ENCODE data around the gene NUAK2.

The NUAK2 gene

DNA sequence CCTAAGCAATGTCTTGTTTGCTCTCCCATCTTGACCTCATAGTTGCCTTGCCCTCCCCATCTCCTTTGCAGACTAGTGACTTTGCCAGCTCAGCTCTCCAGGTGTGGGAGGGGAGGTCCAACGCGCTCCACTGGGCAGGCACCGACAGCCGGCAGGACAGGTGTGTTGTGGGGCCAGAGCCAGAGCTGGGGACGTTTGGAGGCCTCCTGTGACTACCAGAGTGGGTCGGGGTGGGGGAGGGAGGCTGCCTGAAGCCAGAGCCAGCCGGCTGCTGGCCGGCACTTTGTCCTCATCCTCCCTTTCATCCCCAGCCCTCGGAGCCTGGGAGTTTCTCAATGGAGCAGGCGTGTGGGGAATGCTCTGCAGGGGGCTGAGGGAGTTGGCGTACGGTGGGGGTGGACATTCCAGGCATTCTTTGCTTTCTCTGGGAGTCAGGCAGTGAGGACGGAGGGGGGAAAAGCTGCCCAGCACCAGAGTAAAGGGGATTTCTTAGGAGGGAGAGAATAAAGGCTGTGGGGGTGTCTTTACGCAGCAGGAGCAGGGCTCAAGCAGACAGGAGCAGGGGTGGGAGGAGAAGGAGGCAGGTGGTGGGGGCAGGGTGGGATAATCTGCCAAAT, 20.2 kb downstream of the NUAK2 start:
- Histone ChIP-seq H3K4me1 (ENCODE audit: control insufficient read depth, insufficient read depth, low read length) (peaks cover 7% of the 10 kb centered on the region), H3K9me3 (ENCODE audit: control insufficient read depth, insufficient read depth, low read depth, low read length) (no peaks in the 10 kb centered on the region), H3K4me3 (ENCODE audit: low read depth, low read length) (peak overlapping the region; percentile 21), H3K27ac (ENCODE audit: extremely low read depth, low read depth, low read length) (peak overlapping the region; percentile 22; the same call in 1 of the 2 replicates), H3K36me3 (ENCODE audit: control insufficient read depth in 2 of 2, insufficient read depth in 1 of 2, low read length in 2 of 2) (peaks cover 0 to 28% of the 10 kb centered on the region in 2 experiments; a peak in 2 of 3 replicates)
- ChIA-PET POLR2A (interaction anchor here (0.6 to 1.9 kb wide), 8 partner anchors 13 to 38 kb away, joined by 3 to 10 read pairs (median 6); partner anchors contain the start of gene NUAK2), CTCF (interaction anchor here (0.5 to 3.6 kb wide), 5 partner anchors 9 to 45 kb away, joined by 3 to 18 read pairs (median 4); no protein-coding TSS in a partner anchor)
- TF ChIP-seq, protein P1, sequence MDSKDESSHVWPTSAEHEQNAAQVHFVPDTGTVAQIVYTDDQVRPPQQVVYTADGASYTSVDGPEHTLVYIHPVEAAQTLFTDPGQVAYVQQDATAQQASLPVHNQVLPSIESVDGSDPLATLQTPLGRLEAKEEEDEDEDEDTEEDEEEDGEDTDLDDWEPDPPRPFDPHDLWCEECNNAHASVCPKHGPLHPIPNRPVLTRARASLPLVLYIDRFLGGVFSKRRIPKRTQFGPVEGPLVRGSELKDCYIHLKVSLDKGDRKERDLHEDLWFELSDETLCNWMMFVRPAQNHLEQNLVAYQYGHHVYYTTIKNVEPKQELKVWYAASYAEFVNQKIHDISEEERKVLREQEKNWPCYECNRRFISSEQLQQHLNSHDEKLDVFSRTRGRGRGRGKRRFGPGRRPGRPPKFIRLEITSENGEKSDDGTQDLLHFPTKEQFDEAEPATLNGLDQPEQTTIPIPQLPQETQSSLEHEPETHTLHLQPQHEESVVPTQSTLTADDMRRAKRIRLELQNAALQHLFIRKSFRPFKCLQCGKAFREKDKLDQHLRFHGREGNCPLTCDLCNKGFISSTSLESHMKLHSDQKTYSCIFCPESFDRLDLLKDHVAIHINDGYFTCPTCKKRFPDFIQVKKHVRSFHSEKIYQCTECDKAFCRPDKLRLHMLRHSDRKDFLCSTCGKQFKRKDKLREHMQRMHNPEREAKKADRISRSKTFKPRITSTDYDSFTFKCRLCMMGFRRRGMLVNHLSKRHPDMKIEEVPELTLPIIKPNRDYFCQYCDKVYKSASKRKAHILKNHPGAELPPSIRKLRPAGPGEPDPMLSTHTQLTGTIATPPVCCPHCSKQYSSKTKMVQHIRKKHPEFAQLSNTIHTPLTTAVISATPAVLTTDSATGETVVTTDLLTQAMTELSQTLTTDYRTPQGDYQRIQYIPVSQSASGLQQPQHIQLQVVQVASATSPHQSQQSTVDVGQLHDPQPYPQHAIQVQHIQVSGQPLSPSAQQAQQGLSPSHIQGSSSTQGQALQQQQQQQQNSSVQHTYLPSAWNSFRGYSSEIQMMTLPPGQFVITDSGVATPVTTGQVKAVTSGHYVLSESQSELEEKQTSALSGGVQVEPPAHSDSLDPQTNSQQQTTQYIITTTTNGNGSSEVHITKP (tag by site-specific recombination; IDR thresholded peaks at IDR 0.05) = peak; percentile 70
- TF ChIP-seq EGR2 (tag by site-specific recombination; IDR thresholded peaks at IDR 0.05; ENCODE audit: low read depth) (peak; percentile 99), ZNF416 (tag by site-specific recombination; IDR thresholded peaks at IDR 0.05) (no peak), PRDM6 (tag by site-specific recombination; IDR thresholded peaks at IDR 0.05) (no peak), GLIS1 (tag by site-specific recombination; IDR thresholded peaks at IDR 0.05) (peak; percentile 100), ZEB2 (tag by site-specific recombination; IDR thresholded peaks at IDR 0.05) (peak; percentile 65), ZNF600 (tag by site-specific recombination; IDR thresholded peaks at IDR 0.05) (peak; percentile 84; the same call in 1 of the 2 replicates), WT1 (tag by site-specific recombination; IDR thresholded peaks at IDR 0.05) (peak; percentile 99), PATZ1 (tag by site-specific recombination; IDR thresholded peaks at IDR 0.05) (peak; percentile 44), ZNF302 (tag by site-specific recombination; IDR thresholded peaks at IDR 0.05; ENCODE audit: low read depth) (no peak), YY2 (tag by site-specific recombination; IDR thresholded peaks at IDR 0.05) (no peak), HIC1 (tag by site-specific recombination; IDR thresholded peaks at IDR 0.05) (peak; percentile 70; the same call in 1 of the 2 replicates), ZNF366 (tag by site-specific recombination; conservative IDR thresholded peaks at IDR 0.05) (peak; percentile 40; the same call in 1 of the 2 replicates), ZNF530 (tag by site-specific recombination; IDR thresholded peaks at IDR 0.05; ENCODE audit: low read depth) (no peak), MZF1 (tag by site-specific recombination; IDR thresholded peaks at IDR 0.05; ENCODE audit: borderline replicate concordance) (0 out of 2 replicates have a peak, but pooled peaks have one; percentile 14), ZNF335 (tag by site-specific recombination; conservative IDR thresholded peaks at IDR 0.05) (peak; percentile 30; the same call in 1 of the 2 replicates), ZBTB17 (tag by site-specific recombination; IDR thresholded peaks at IDR 0.05) (peak; percentile 71), KLF17 (tag by site-specific recombination; IDR thresholded peaks at IDR 0.05) (peak; percentile 64), ZNF501 (tag by site-specific recombination; IDR thresholded peaks at IDR 0.05) (0 out of 2 replicates have a peak, but pooled peaks have one; percentile 27), ZNF10 (tag by site-specific recombination; IDR thresholded peaks at IDR 0.05) (no peak), PRDM1 (tag by site-specific recombination; IDR thresholded peaks at IDR 0.05) (peak; percentile 83)
- TF ChIP-seq, protein P2, sequence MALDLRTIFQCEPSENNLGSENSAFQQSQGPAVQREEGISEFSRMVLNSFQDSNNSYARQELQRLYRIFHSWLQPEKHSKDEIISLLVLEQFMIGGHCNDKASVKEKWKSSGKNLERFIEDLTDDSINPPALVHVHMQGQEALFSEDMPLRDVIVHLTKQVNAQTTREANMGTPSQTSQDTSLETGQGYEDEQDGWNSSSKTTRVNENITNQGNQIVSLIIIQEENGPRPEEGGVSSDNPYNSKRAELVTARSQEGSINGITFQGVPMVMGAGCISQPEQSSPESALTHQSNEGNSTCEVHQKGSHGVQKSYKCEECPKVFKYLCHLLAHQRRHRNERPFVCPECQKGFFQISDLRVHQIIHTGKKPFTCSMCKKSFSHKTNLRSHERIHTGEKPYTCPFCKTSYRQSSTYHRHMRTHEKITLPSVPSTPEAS (tag by site-specific recombination; IDR thresholded peaks at IDR 0.05) = no peak
- TF ChIP-seq, protein P3, sequence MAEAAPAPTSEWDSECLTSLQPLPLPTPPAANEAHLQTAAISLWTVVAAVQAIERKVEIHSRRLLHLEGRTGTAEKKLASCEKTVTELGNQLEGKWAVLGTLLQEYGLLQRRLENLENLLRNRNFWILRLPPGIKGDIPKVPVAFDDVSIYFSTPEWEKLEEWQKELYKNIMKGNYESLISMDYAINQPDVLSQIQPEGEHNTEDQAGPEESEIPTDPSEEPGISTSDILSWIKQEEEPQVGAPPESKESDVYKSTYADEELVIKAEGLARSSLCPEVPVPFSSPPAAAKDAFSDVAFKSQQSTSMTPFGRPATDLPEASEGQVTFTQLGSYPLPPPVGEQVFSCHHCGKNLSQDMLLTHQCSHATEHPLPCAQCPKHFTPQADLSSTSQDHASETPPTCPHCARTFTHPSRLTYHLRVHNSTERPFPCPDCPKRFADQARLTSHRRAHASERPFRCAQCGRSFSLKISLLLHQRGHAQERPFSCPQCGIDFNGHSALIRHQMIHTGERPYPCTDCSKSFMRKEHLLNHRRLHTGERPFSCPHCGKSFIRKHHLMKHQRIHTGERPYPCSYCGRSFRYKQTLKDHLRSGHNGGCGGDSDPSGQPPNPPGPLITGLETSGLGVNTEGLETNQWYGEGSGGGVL (tag by site-specific recombination; IDR thresholded peaks at IDR 0.05) = peak; percentile 94
